ENCODE data around the gene DMRTB1.

Gene DMRTB1

GRCh38 chr1:53495633-53496345, 36.6 kb downstream of the DMRTB1 start:
- no peak for DNase-seq

- no peak for DNase-seq
These were observed 39.4 kb downstream of the DMRTB1 start for GRCh38 chr1:53498555-53499131.

- DNase-seq = no peak
These were observed 40.3 kb downstream of the DMRTB1 start for GRCh38 chr1:53499257-53500203.

- DNase-seq = no peak
These were observed 41.2 kb downstream of the DMRTB1 start for GRCh38 chr1:53500204-53501064.

- no peak for DNase-seq
These were observed 42.1 kb downstream of the DMRTB1 start for GRCh38 chr1:53501065-53502005.

- DNase-seq = no peak
These were observed 43.6 kb downstream of the DMRTB1 start for GRCh38 chr1:53502641-53503432.

GRCh38 chr1:53503433-53504217, 44.4 kb downstream of the DMRTB1 start:
- no peak for DNase-seq

- DNase-seq = no peak
These were observed 45.7 kb downstream of the DMRTB1 start for GRCh38 chr1:53504901-53505300.

- DNase-seq = no peak
These were observed 46.2 kb downstream of the DMRTB1 start for GRCh38 chr1:53505401-53505800.

GRCh38 chr1:53505891-53506290, 46.7 kb downstream of the DMRTB1 start:
- no peak for DNase-seq

- no peak for DNase-seq
These were observed 47.3 kb downstream of the DMRTB1 start for GRCh38 chr1:53506355-53507050.

GRCh38 chr1:53507116-53507820, 48.1 kb downstream of the DMRTB1 start:
- DNase-seq = no peak

GRCh38 chr1:53508056-53508990, 49.1 kb downstream of the DMRTB1 start:
- no peak for DNase-seq

- no peak for DNase-seq
These were observed 49.9 kb downstream of the DMRTB1 start for GRCh38 chr1:53508991-53509666.

GRCh38 chr1:53509775-53510174, 50.6 kb downstream of the DMRTB1 start:
- no peak for DNase-seq

GRCh38 chr1:53510215-53510614, 51.0 kb downstream of the DMRTB1 start:
- DNase-seq = no peak
